OCI-LY1 (cell line): ENCODE measurements around the gene CACNA1C.

Experiments
- H2AFZ ChIP-seq: fragments of 200-600 bp; sonication (generic), shearing (Covaris generic); 2 replicates; pipeline ENCODE4 v1.6.0; 2014; ENCODE audit warnings: antibody characterized with exemption, mild to moderate bottlenecking, low read length
- H3F3A ChIP-seq: fragments of 200-600 bp; sonication (generic), shearing (Covaris generic); 2 replicates; pipeline ENCODE4 v1.6.0; 2014; ENCODE audit warnings: mild to moderate bottlenecking, antibody characterized with exemption, low read length, moderate library complexity; ENCODE audit not compliant: insufficient read depth
- H3K27ac ChIP-seq: fragments of 200-600 bp; sonication (generic); 2 replicates; pipeline ENCODE4 v1.5.1; 2014; ENCODE audit warnings: low read length, mixed run types, mild to moderate bottlenecking, low read depth; ENCODE audit not compliant: poor library complexity, severe bottlenecking
- H3K27me3 ChIP-seq: fragments of 200-600 bp; sonication (generic); 2 replicates; pipeline ENCODE4 v1.6.0; 2014; ENCODE audit warnings: antibody characterized with exemption, mild to moderate bottlenecking, low read length, moderate library complexity; ENCODE audit not compliant: insufficient read depth
- H3K36me3 ChIP-seq: fragments of 200-600 bp; sonication (generic); 2 replicates; pipeline ENCODE4 v1.6.1; 2014; ENCODE audit warnings: mild to moderate bottlenecking, antibody characterized with exemption, low read length, moderate library complexity, mixed read lengths; ENCODE audit not compliant: insufficient read depth
- H3K4me1 ChIP-seq: fragments of 200-600 bp; sonication (generic); 2 replicates; pipeline ENCODE4 v1.5.1; 2014; ENCODE audit warnings: mild to moderate bottlenecking, low read length, moderate library complexity; ENCODE audit not compliant: insufficient read depth, severe bottlenecking
- H3K4me2 ChIP-seq: fragments of 200-600 bp; sonication (generic), shearing (Covaris generic); 2 replicates; pipeline ENCODE4 v1.6.1; 2014; ENCODE audit warnings: low read length
- H3K4me3 ChIP-seq: fragments of 200-600 bp; sonication (generic); 2 replicates; pipeline ENCODE4 v1.5.1; 2014; ENCODE audit warnings: low read length, low read depth, mild to moderate bottlenecking, mixed read lengths; ENCODE audit not compliant: poor library complexity, severe bottlenecking
- H3K79me2 ChIP-seq: fragments of 200-600 bp; shearing (Covaris generic); 2 replicates; pipeline ENCODE4 v1.6.1; 2016; ENCODE audit warnings: mixed run types, low read length, mixed read lengths; ENCODE audit not compliant: insufficient read depth
- H3K9ac ChIP-seq: fragments of 200-600 bp; sonication (generic), shearing (Covaris generic); 2 replicates; pipeline ENCODE4 v1.6.1; 2014; ENCODE audit warnings: mild to moderate bottlenecking, low read length, mixed read lengths
- H3K9me2 ChIP-seq: fragments of 200-600 bp; sonication (generic), shearing (Covaris generic); 2 replicates; pipeline ENCODE4 v1.6.1; 2014; ENCODE audit warnings: low read depth, mild to moderate bottlenecking, low read length, mixed read lengths
- H3K9me3 ChIP-seq: fragments of 200-600 bp; shearing (Covaris generic); 2 replicates; pipeline ENCODE4 v1.6.1; 2014; ENCODE audit warnings: low read length, mixed read lengths
- H4K20me1 ChIP-seq: fragments of 200-600 bp; sonication (generic), shearing (Covaris generic); 2 replicates; pipeline ENCODE4 v1.6.0; 2016; ENCODE audit warnings: mild to moderate bottlenecking, low read length; ENCODE audit not compliant: insufficient read depth
- EZH2 ChIP-seq: fragments of 200-600 bp; sonication (generic), shearing (Covaris generic); IDR thresholded peaks from 2 replicates; pipeline ENCODE4 v1.8.0; 2017; ENCODE audit warnings: borderline replicate concordance, mixed run types, mild to moderate bottlenecking, antibody characterized with exemption, low read length, moderate library complexity, mixed read lengths
- TF ChIP-seq, protein P1 (sequence below): fragments of 200-600 bp; sonication (generic), shearing (Covaris generic); IDR thresholded peaks from 2 replicates; pipeline ENCODE4 v1.5.1; 2017; ENCODE audit warnings: mild to moderate bottlenecking, antibody characterized with exemption, low read length, moderate library complexity, mixed read lengths

CACNA1C gene

DNA sequence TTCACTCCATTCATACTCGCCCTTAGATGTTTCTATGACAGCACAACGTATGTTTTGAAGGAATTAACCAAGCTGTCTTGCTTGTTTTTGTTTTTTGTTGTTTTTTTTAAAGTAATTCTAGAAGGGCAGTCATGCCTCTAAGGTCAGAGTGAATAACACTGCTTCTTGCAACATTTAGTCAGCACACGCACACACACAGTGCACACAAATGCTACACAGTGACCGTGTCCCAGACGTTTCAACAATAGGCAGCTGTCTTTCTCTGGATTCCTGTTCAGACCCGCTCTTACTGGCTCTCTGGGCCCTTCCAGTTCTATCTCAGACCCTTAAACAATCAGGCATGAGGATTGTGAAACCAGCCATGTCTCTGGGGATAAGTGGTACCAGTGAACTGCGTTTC is 391.0 kb downstream of the CACNA1C start:
- no peaks in the 10 kb centered on the region for H3K36me3 ChIP-seq
- H3F3A ChIP-seq = no peaks in the 10 kb centered on the region
- H3K4me2 ChIP-seq = no peak overlapping the region
- H3K9ac ChIP-seq = no peak overlapping the region
- no peaks in the 10 kb centered on the region for H3K4me1 ChIP-seq
- no peaks in the 10 kb centered on the region for H3K79me2 ChIP-seq
- H3K4me3 ChIP-seq = no peak overlapping the region
- no peaks in the 10 kb centered on the region for H4K20me1 ChIP-seq
- no peak overlapping the region for H3K27ac ChIP-seq
- no peak for TF ChIP-seq EZH2
- TF ChIP-seq, protein P1, sequence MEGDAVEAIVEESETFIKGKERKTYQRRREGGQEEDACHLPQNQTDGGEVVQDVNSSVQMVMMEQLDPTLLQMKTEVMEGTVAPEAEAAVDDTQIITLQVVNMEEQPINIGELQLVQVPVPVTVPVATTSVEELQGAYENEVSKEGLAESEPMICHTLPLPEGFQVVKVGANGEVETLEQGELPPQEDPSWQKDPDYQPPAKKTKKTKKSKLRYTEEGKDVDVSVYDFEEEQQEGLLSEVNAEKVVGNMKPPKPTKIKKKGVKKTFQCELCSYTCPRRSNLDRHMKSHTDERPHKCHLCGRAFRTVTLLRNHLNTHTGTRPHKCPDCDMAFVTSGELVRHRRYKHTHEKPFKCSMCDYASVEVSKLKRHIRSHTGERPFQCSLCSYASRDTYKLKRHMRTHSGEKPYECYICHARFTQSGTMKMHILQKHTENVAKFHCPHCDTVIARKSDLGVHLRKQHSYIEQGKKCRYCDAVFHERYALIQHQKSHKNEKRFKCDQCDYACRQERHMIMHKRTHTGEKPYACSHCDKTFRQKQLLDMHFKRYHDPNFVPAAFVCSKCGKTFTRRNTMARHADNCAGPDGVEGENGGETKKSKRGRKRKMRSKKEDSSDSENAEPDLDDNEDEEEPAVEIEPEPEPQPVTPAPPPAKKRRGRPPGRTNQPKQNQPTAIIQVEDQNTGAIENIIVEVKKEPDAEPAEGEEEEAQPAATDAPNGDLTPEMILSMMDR = no peak
- no peaks in the 10 kb centered on the region for H3K9me3 ChIP-seq
- no peaks in the 10 kb centered on the region for H3K9me2 ChIP-seq
- H3K27me3 ChIP-seq = peaks cover 6% of the 10 kb centered on the region; the same call in 1 of the 2 replicates
- H2AFZ ChIP-seq = no peak overlapping the region

DNA sequence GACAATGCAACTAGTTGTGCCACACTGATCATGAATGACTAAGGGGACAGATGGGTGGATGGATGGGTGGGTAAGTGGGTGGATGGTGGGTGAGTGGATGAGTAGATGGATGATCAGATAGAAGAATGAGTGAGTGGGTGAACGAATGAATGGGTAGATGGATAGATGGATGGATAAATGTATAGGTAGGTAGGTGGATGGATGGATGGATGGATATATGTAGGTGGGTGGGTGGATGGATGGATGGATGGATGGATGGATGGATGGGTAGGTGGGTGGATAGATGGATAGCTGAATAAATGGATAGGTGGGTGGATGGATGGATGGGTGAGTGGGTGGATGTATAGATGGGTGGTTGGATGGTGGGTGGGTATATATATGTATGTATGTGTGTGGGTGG is 393.2 kb downstream of the CACNA1C start:
- Histone ChIP-seq H4K20me1 (no peaks in the 10 kb centered on the region), H3K9me3 (no peaks in the 10 kb centered on the region), H3K27me3 (peaks cover 6% of the 10 kb centered on the region; the same call in 1 of the 2 replicates), H3K27ac (no peak overlapping the region), H3K9me2 (no peaks in the 10 kb centered on the region), H3K36me3 (no peaks in the 10 kb centered on the region), H3F3A (no peaks in the 10 kb centered on the region), H3K9ac (no peak overlapping the region), H3K4me2 (no peak overlapping the region), H3K4me3 (no peak overlapping the region), H3K4me1 (no peaks in the 10 kb centered on the region), H3K79me2 (no peaks in the 10 kb centered on the region), H2AFZ (no peak overlapping the region)
- TF ChIP-seq, protein P1 = no peak
- TF ChIP-seq EZH2 = no peak

DNA sequence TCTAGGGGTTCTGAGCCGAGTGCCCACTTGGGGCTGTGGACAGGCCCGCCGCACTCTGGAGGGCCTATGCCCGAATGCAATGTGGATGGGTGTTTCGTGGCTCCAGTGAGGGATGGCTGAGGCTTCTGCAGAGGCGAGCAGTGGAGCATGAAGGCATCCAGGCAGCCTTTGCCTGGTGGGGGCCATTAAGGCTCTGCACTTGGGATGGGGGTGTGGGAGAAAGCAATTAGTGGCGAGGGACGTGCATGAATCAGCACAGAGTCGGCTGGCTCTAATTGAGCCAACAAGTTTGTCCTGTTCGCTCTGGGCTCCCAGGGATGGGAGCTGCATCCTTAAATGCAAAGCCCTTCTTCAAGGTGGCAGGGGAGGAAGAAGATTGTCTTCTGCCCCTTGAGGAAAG is 395.1 kb downstream of the CACNA1C start:
- Histone ChIP-seq H2AFZ (no peak overlapping the region), H3K4me3 (no peak overlapping the region)
- no peak for TF ChIP-seq EZH2
- TF ChIP-seq, protein P1 = no peak

More for the DNA sequence above, 395.1 kb downstream of the CACNA1C start:
- Histone ChIP-seq H3K79me2 (no peaks in the 10 kb centered on the region), H3K27me3 (peaks cover 6% of the 10 kb centered on the region; the same call in 1 of the 2 replicates), H3K9me2 (no peaks in the 10 kb centered on the region), H3F3A (no peaks in the 10 kb centered on the region), H3K4me1 (no peaks in the 10 kb centered on the region), H3K9ac (no peak overlapping the region), H3K27ac (no peak overlapping the region), H3K9me3 (no peaks in the 10 kb centered on the region), H3K36me3 (no peaks in the 10 kb centered on the region), H4K20me1 (no peaks in the 10 kb centered on the region), H3K4me2 (no peak overlapping the region)
